GM12865 (cell line): ENCODE data around the gene TBCD.

Experiments used
- DNase-seq: peaks from one replicate; pipeline ENCODE4 v3.0.0; 2010; ENCODE audit warnings: low read depth
- H3K4me3 ChIP-seq: 2 replicates; pipeline ENCODE4 v1.5.1; 2011; ENCODE audit warnings: mild to moderate bottlenecking, low read depth, low read length, control low read depth
- TF ChIP-seq, protein P1 (sequence below): IDR thresholded peaks from 2 replicates; pipeline ENCODE4 v1.5.1; 2011; ENCODE audit warnings: low read length, control low read depth, low read depth, inconsistent platforms; ENCODE audit not compliant: insufficient read depth; ENCODE audit errors: missing control alignments

TBCD gene

DNA sequence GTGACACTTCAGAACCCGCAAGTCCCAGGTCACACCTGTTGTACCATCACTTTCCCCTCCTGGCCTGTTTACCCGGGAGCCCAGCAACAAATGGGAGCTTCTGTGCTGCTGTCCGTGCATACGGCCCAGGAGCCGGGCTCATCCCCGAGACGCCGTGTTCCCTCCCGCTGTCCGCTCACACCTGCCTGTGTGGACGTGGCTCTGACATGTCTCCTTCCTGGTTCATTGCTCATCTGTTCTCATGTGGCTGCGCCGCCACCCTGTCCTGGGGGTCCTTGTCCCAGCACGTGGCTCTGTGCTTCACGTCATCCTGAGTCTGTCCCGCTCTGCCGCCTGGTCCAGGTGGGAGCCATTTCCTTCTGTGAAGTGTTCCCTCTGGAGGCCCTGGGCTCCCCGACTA lies 37.9 kb downstream of the TBCD start:
- DNase-seq: no peak
- TF ChIP-seq, protein P1, sequence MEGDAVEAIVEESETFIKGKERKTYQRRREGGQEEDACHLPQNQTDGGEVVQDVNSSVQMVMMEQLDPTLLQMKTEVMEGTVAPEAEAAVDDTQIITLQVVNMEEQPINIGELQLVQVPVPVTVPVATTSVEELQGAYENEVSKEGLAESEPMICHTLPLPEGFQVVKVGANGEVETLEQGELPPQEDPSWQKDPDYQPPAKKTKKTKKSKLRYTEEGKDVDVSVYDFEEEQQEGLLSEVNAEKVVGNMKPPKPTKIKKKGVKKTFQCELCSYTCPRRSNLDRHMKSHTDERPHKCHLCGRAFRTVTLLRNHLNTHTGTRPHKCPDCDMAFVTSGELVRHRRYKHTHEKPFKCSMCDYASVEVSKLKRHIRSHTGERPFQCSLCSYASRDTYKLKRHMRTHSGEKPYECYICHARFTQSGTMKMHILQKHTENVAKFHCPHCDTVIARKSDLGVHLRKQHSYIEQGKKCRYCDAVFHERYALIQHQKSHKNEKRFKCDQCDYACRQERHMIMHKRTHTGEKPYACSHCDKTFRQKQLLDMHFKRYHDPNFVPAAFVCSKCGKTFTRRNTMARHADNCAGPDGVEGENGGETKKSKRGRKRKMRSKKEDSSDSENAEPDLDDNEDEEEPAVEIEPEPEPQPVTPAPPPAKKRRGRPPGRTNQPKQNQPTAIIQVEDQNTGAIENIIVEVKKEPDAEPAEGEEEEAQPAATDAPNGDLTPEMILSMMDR: no peak
- no peak overlapping the region for H3K4me3 ChIP-seq

DNA sequence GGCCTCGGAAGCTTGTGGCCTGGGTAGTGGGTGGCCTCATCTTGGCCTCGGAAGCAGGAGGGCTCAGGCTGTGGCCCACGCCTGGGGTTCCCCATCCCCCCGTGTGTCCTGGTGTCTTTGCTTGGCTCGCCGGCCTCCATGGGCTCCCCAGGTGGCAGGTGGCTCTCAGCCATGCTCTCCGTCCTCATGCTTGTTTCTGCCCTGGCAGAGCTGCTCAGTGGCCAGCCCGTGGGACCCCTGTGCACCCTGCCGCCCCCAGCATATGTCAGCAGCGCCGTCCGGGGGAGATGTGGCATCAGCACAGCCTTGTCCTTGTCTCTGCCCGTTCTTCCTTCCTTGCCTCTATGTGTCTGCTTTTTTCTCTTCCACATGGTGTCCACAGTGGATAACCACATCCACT lies 38.5 kb downstream of the TBCD start:
- no peak overlapping the region for H3K4me3 ChIP-seq
- no peak for DNase-seq
- TF ChIP-seq, protein P1: no peak

DNA sequence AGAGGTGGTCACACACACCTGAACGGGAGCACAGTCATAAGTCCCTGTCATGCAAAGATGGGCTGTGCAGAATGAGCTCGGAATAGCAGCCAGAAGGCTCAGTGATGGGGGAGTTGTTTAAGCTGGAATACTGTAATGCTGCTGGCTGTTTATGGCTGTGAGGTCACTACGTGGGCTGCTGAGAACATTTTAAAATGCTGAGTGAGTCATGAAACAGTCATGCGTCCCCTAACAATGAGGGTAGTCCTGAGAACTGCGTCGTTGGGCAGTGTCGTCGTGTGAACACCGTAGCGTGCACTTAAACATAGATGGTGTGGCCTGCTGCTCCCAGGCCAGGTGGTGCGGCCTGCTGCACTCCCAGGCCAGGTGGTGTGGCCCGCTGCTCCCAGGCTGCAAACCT lies 39.7 kb downstream of the TBCD start:
- TF ChIP-seq, protein P1: no peak
- no peak for DNase-seq
- H3K4me3 ChIP-seq: no peak overlapping the region

DNA sequence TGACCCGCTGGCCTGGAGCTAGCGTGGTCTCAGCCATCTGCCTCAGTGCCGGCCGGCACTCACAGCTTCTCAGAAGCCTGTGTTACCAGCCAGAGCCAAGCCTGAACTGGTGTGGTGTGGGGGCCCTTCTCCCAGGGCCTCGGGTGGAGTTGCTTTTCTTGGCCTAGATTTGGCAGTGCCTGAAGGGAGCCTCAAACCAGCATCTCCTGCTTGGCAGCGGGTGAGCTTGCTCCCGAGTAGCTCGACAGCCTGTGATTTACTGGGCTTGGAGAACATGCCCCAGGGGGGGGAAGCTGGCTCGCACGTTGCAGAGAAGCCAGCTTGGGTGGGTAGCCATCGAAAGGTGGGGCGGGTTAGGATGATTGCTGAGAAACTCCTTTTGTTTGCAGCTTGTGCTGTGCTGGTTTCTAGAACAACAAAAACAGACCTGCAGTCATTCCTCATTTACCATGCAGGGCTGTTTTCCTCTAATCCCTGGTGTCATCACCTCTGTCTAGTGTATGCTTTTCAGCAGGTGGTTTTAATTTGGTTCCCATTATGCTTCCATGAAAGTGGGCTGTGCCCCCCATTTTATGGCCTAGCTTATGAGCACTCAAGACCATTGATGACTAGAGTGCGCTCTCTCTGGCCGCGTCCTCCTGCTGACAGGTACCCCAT lies 42.2 kb downstream of the TBCD start:
- no peak for DNase-seq
- TF ChIP-seq, protein P1: no peak
- H3K4me3 ChIP-seq: no peak overlapping the region

DNA sequence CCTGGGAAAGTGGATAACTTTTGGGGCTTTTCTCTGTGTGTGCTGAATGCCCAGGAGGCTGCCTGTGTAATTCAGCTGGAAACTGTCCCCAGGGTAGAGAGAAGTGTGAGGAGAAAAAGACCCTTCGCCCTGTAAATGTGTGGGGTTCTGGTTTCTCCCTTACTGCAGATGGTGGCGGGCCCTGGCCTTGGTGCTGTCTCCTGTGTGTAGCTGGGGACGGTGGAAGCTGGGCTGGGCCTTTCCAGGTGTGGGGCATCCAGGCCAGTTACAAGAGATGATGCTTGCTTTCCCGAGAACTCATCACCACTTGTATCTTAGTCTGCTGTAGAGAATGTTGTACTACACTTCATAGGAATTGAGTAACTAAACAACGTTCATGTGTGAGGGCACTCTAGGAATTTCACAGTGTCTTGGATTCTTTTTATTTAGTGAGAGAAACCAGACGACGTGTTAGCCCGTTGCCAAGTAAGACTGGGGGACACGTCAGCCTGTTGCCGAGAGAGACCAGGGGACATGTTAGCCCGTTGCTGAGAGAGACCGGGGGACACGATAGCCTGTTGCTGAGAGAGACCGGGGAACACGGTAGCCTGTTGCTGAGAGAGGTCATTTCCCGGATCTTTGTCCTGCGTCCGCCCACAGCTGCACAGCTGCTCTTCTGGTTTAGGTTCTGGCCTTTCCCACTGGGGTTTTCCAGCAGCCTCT lies 43.1 kb downstream of the TBCD start:
- TF ChIP-seq, protein P1: no peak
- H3K4me3 ChIP-seq: no peak overlapping the region
- DNase-seq: no peak

DNA sequence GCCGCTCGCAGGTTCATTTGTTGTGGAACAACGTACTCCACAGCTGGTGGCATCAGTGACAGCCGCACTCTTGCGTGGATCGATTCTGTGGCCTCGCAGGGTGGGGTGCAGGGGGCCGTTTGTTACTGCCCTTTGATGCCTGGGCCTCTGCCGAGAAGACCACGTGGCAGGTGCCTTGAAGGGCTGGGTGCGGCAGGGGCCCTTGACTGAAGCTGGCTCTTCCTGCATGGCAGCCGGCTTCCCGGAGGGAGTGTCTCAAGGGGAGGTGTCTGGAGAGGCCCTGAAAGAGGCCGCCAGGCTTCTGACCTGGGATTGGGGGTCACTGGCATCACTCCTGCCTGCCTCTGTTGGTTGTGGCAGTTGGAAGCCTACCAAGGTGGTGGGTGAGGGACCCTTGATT lies 43.8 kb downstream of the TBCD start:
- no peak overlapping the region for H3K4me3 ChIP-seq
- TF ChIP-seq, protein P1: no peak

More for the DNA sequence above, 43.8 kb downstream of the TBCD start:
- no peak for DNase-seq
